Ramos (cell line): ENCODE data around the gene RTEL1.
"Not testable (repeated sequence)": the region's sequence is repeated elsewhere in the genome, so short reads cannot be mapped to it uniquely, and the experiment has no call there.

Source experiments
- in situ Hi-C: fragments of 300-500 bp; cut with MboI; formaldehyde crosslinking; loops from one replicate; pipeline ENCODE4 v1.14.3; 2022; ENCODE audit warnings: low sequenced_read_pairs; ENCODE audit not compliant: unreplicated experiment

Gene RTEL1, protein sequence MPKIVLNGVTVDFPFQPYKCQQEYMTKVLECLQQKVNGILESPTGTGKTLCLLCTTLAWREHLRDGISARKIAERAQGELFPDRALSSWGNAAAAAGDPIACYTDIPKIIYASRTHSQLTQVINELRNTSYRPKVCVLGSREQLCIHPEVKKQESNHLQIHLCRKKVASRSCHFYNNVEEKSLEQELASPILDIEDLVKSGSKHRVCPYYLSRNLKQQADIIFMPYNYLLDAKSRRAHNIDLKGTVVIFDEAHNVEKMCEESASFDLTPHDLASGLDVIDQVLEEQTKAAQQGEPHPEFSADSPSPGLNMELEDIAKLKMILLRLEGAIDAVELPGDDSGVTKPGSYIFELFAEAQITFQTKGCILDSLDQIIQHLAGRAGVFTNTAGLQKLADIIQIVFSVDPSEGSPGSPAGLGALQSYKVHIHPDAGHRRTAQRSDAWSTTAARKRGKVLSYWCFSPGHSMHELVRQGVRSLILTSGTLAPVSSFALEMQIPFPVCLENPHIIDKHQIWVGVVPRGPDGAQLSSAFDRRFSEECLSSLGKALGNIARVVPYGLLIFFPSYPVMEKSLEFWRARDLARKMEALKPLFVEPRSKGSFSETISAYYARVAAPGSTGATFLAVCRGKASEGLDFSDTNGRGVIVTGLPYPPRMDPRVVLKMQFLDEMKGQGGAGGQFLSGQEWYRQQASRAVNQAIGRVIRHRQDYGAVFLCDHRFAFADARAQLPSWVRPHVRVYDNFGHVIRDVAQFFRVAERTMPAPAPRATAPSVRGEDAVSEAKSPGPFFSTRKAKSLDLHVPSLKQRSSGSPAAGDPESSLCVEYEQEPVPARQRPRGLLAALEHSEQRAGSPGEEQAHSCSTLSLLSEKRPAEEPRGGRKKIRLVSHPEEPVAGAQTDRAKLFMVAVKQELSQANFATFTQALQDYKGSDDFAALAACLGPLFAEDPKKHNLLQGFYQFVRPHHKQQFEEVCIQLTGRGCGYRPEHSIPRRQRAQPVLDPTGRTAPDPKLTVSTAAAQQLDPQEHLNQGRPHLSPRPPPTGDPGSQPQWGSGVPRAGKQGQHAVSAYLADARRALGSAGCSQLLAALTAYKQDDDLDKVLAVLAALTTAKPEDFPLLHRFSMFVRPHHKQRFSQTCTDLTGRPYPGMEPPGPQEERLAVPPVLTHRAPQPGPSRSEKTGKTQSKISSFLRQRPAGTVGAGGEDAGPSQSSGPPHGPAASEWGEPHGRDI (N-terminal part only)

GRCh38 chr20:63657937-63658748 is at the start of gene RTEL1:
Gene RTEL1 (plus strand): TSS chr20:63658312. CDS start chr20:63659403, 1,091 bp downstream.
- in situ Hi-C loops, result no loop called here

- in situ Hi-C loops, result no loop called here
These were observed 47.3 kb upstream of the RTEL1 start for GRCh38 chr20:63610581-63611435.

- in situ Hi-C loops, result no loop called here
These were observed 46.5 kb upstream of the RTEL1 start for GRCh38 chr20:63611646-63612045.

GRCh38 chr20:63612276-63612931 is 45.7 kb upstream of the RTEL1 start:
- in situ Hi-C loops, result no loop called here

- in situ Hi-C loops, result not testable (repeated sequence)
These were observed 44.1 kb upstream of the RTEL1 start for GRCh38 chr20:63613863-63614594.

DNA sequence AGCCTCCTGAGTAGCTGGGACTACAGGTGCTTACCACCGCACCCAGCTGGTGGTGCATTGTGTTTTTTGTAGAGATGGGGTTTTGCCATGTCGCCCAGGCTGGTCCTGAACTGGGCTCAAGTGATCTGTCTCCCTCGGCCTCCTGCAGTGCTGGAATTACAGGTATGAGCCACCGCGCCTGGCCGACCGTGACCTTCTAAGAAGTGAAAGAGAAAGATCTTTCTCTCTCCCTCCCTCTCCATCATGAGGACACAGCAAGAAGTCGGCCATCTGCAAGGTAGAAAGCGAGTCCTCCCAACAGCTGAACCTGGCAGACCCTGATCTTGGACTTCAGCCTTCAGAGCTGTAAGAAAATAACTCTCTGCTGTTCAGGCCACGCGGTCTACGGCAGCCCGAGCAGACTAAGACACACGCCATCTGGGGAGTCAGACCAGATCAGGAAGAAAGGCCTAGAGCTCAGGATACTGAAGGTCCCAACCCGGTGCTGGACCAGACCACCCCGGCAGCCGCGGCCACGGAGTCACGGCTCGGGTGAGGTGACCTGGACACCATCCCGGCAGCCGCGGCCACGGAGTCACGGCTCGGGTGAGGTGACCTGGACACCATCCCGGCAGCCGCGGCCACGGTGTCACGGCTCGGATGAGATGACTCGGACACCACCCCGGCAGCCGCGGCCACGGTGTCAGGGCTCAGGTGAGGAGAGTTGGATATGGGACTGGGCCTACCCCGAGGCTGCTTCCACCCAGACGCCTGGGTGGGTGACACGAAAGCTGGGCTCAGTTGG is 40.8 kb upstream of the RTEL1 start:
- in situ Hi-C loops, result no loop called here

DNA sequence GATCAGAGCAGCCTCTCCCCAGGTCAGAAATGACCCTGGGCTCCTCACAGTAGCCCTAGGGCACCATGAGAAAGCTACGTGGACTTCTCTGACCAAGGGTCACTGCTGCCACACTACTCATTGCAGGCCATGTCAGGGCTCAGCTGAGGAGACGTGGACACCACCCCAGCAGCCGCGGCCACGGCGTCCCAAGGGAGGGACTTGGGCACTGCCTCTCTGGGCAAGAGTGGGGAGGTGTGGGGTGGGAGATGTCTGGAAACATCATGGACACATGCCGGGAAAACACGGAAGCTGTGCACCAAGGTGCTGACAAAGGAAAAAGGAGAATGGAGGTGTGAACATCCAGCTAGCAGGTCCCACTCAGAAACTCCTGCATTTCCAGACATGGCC is 40.2 kb upstream of the RTEL1 start:
- in situ Hi-C loops, result no loop called here

GRCh38 chr20:63618291-63618980 is 39.7 kb upstream of the RTEL1 start:
- in situ Hi-C loops, result no loop called here

DNA sequence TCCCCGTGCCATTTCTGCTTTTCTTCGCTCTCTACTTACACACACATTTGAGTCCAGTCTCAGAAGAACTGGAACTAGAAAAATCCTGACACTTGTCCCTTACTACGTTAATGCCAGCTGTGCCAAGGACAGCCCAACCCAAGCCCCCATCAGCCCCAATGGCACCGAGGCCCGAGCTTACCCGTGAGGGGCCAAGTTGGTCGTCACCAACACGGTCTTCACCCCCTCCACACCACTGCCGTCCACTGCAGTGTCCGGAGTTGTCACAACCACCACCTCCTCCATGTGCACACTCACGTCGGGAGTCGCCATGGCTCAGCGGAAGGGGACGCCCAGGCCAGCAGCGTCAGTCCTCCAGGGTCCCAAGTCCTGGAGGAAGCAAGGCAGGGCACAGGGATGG is 39.0 kb upstream of the RTEL1 start:
- in situ Hi-C loops, result no loop called here

DNA sequence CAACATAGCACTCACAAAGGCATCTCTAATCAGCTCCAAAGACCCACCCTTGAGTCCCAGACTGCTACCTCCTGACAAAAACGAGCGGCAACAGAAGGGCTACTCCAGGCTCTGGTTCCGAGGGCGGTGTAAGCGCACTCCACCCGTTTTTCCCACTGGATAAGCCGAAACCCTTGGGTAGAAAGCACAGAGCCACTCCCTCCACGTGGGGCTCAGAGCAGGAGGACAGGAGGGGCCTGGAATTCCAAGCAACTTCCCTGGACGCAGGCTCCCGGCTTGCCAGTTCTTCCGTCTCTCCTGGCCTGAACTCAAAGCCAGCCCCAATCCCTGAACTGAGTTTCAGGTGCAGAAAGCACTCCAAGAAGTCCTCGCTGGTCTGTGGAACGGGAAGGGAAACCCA is 38.6 kb upstream of the RTEL1 start:
- in situ Hi-C loops, result no loop called here

DNA sequence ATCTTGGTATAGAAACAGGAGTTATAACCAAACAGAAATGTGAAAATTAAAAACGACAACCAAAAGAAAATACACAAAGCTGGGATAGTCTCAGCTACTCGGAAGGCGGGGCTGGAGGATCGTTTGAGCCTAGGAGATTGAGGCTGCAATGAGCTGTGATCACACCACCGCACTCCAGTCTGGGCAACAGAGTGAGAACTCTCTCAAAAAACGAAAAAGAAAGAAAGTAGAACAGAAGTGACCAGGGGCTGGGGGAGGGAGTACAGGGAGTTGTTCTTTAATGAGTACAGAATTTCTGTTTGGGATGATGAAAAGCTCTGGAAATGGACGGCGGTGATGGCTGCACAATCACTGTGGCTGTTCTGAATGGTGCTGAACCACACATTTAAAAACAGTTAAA is 37.1 kb upstream of the RTEL1 start:
- in situ Hi-C loops, result no loop called here

- in situ Hi-C loops, result no loop called here
These were observed 36.0 kb upstream of the RTEL1 start for GRCh38 chr20:63622096-63622495.

- in situ Hi-C loops, result no loop called here
These were observed 35.4 kb upstream of the RTEL1 start for GRCh38 chr20:63622732-63623131.

- in situ Hi-C loops, result no loop called here
These were observed 33.6 kb upstream of the RTEL1 start for GRCh38 chr20:63624486-63624885.

GRCh38 chr20:63625771-63626423 is 32.2 kb upstream of the RTEL1 start:
- in situ Hi-C loops, result no loop called here
